ENCODE results near the gene NR3C1. TPM values are rescaled to one million over a fixed set of nuclear protein-coding genes. Genes with fewer than 3 reads are reported as not detected.

Gene NR3C1
- total and polyA plus RNA-seq, 2 of the 4 experiments (the other 2 are of a cell fraction), result 13.7 to 77.4 TPM

GRCh38 chr5:143398451-143399237 is 4.8 kb downstream of the NR3C1 start:
- TF ChIP-seq NFE2L2 (IDR thresholded peaks at IDR 0.05; ENCODE audit: low read depth, low read length), result no peak
- TF ChIP-seq CHD1 (IDR thresholded peaks at IDR 0.05; ENCODE audit: low read depth, low read length), result 0 out of 2 replicates have a peak, but pooled peaks have one; percentile 33
- peak; percentile 12 for DNase-seq
- peaks cover 9% of the 10 kb centered on the region for H3K36me3 ChIP-seq (ENCODE audit: control insufficient read depth, insufficient read depth, low read length)
- H3K27ac ChIP-seq (ENCODE audit: insufficient read depth, low read length), result no peak overlapping the region
- H4K91ac ChIP-seq (ENCODE audit: insufficient read depth, low read depth, low read length), result no peak overlapping the region
- no peak overlapping the region for H2BK20ac ChIP-seq (ENCODE audit: low read depth, low read length)
- H2BK15ac ChIP-seq (ENCODE audit: low read depth, low read length), result no peak overlapping the region
- ATAC-seq (ENCODE audit: low read depth), result no peak
- no peak overlapping the region for H3K4ac ChIP-seq (ENCODE audit: low read depth, low read length)
- no peak overlapping the region for H2AK5ac ChIP-seq (ENCODE audit: low read depth, low read length)
- peak overlapping the region; percentile 40 for H2BK5ac ChIP-seq (ENCODE audit: low read depth, low read length, poor library complexity, severe bottlenecking)
- peak overlapping the region; percentile 97 for H3K4me3 ChIP-seq (ENCODE audit: insufficient read depth, low read depth, low read length)
- H3K9me3 ChIP-seq (ENCODE audit: control insufficient read depth, insufficient read depth, low read length), result no peaks in the 10 kb centered on the region
- H3K4me2 ChIP-seq (ENCODE audit: low read depth, low read length), result peak overlapping the region; percentile 97
- peak overlapping the region; percentile 64; the same call in 1 of the 2 replicates for H3K9ac ChIP-seq (ENCODE audit: low read depth, low read length)
- H3K14ac ChIP-seq (replicated peaks; ENCODE audit: low read depth, low read length), result peak overlapping the region; percentile 34
- no TSS peak for BruUV-seq (replicated peaks)
- dilution Hi-C loops (cut with HindIII; ENCODE audit: low sequenced_read_pairs, unreplicated experiment), result no loop called here
- ChIA-PET POLR2A (ENCODE audit: unreplicated experiment) (no interaction called here), CTCF (interaction anchor here (0.6 kb wide), 2 partner anchors 369 to 685 kb away, joined by 3 to 4 read pairs; no protein-coding TSS in a partner anchor)
- peaks cover 54% of the 10 kb centered on the region; the same call in 1 of the 2 replicates for H4K20me1 ChIP-seq (ENCODE audit: insufficient read depth, low read length)
- in situ Hi-C loops (cut with MboI; ENCODE audit: low sequenced_read_pairs), result no loop called here
- H3K56ac ChIP-seq (ENCODE audit: extremely low read depth, insufficient read depth, low read length), result no peak overlapping the region; the same call in 1 of the 2 replicates
- no peak overlapping the region for H2AK9ac ChIP-seq (replicated peaks; ENCODE audit: low read depth, low read length, poor library complexity)
- no peaks in the 10 kb centered on the region for H3K9me1 ChIP-seq (ENCODE audit: insufficient read depth, low read length)
- intact Hi-C loops (cut with micrococcal nuclease), result loop anchor here (5.0 kb wide), 1 partner anchor 41 kb away; no protein-coding TSS in a partner anchor
- H3K27me3 ChIP-seq (ENCODE audit: control insufficient read depth, insufficient read depth, low read length), result no peaks in the 10 kb centered on the region
- H4K8ac ChIP-seq (ENCODE audit: low read depth in 2 of 2, low read length in 2 of 2), result no peak overlapping the region
- peaks cover 0 to 24% of the 10 kb centered on the region in 2 experiments; a peak in 2 of 4 replicates for H3K79me1 ChIP-seq (ENCODE audit: low read depth in 1 of 2, low read length in 2 of 2)
- H2AFZ ChIP-seq (replicated peaks; ENCODE audit: low read length, poor library complexity), result no peak overlapping the region
- WGBS, 2 experiments (ENCODE audit: extremely low coverage in 2 of 2, insufficient read length in 1 of 2), result 100% methylated on average over 1 of the region's 8 CpGs; no CpG with 5 or more reads in 1 of the 2 experiments
- H2BK120ac ChIP-seq (ENCODE audit: low read depth, low read length), result no peak overlapping the region
- peaks cover 4% of the 10 kb centered on the region for H3K4me1 ChIP-seq (ENCODE audit: control insufficient read depth, insufficient read depth, low read length)
- H3K18ac ChIP-seq (ENCODE audit: low read depth, low read length), result no peak overlapping the region; the same call in 1 of the 2 replicates
- peak overlapping the region; percentile 12; the same call in 1 of the 2 replicates for H4K5ac ChIP-seq (ENCODE audit: low read depth, low read length)
- H3K23ac ChIP-seq (ENCODE audit: low read depth, low read length), result peak overlapping the region; percentile 87
